Progenitor cell of endocrine pancreas (in vitro differentiated cells): ENCODE results near the gene ASB18. TPM values are rescaled to one million over a fixed set of nuclear protein-coding genes. Genes with fewer than 3 reads are reported as not detected.

Experiments used
- DNase-seq: peaks from one replicate; pipeline ENCODE4 v3.0.0; 2021; ENCODE audit warnings: low spot score; ENCODE audit not compliant: unreplicated experiment
- H3K27ac Mint-ChIP-seq: 2 replicates; pipeline ENCODE4 v1.8.0; 2021; ENCODE audit warnings: mild to moderate bottlenecking, moderate library complexity, mixed read lengths
- H3K27me3 Mint-ChIP-seq: 2 replicates; pipeline ENCODE4 v1.8.0; 2021; ENCODE audit warnings: mixed read lengths
- H3K36me3 Mint-ChIP-seq: 2 replicates; pipeline ENCODE4 v1.8.0; 2022; ENCODE audit warnings: mixed read lengths; ENCODE audit not compliant: insufficient read depth
- H3K4me1 Mint-ChIP-seq: 2 replicates; pipeline ENCODE4 v1.8.0; 2021; ENCODE audit warnings: low read depth, mixed read lengths
- H3K4me3 Mint-ChIP-seq: 2 replicates; pipeline ENCODE4 v1.8.0; 2021; ENCODE audit warnings: low read depth, mild to moderate bottlenecking, moderate library complexity, mixed read lengths
- H3K9me3 Mint-ChIP-seq: 2 replicates; pipeline ENCODE4 v1.8.0; 2021; ENCODE audit warnings: low read depth, mixed read lengths
- total RNA-seq: library from RNA; stranded (reverse); gene quantifications from 2 replicates; pipeline ENCODE4 v1.2.1, GENCODE V29; 2021
- TF ChIP-seq, protein P1 (sequence below): fragments of 200-600 bp; sonication (generic); IDR thresholded peaks from one replicate; pipeline ENCODE4 v1.5.0; 2021; ENCODE audit warnings: antibody characterized with exemption, mild to moderate bottlenecking; ENCODE audit not compliant: unreplicated experiment

ASB18 gene
- total RNA-seq, 1 donor from 2014 or later = not detected

DNA sequence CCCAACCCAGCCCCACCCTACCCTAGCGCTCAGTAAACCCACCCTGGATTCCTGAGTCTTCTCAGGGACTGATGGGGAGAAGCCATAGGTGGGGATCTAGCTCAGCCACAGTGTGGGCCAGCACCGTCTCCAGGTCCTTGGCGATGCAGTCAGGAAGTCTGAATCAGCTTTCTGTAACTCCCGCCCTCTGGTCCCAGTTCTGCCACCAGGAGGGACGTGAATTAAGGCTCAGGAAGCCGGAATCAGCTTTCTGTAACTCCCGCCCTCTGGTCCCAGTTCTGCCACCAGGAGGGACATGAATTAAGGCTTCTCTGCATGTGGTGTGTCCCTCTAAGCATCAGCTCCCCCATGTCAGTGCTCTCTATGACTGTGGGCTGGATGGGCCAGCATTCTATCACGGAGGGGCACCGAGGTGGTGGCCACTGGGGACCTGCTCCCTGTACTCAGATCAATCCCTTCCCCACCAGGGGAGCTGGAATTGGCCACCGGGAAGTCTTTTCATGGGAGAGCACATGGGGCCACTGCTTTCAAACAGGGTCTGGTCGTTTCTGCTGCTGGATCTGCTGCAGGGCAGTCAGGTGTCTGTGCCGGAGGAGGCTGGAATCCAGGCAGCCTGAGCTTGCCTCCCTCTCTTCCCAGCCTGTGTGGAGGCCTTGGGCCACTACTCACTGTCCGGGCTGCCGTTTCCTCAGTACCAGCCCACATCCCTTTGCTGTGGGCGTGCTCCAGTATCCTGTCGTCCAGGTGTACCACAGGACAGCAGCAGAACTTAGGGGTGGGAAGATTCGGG, 24.7 kb downstream of the ASB18 start:
- DNase-seq = no peak
- no peak overlapping the region for H3K27ac Mint-ChIP-seq

DNA sequence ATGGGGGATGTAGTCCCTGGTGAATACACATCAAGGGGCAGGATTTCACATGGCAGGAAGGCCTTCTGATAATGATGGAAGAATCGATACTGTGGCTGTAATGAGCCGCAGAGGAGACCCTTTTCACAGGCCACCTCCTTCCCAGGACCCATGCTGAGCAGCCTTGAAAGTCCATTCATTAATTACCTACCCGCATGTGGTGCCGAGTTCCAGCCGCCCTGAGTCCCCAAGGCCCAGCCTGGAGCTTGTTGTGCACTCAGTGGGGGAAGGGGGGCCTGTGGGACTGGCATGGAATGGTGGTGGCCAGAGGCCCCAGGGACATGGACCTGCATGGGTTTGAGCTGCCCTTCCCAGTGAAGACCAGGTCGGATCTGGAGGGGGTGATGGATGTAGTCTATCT, 25.5 kb downstream of the ASB18 start:
- no peak overlapping the region for H3K4me3 Mint-ChIP-seq
- H3K4me1 Mint-ChIP-seq = peaks cover 2% of the 10 kb centered on the region
- H3K36me3 Mint-ChIP-seq = no peaks in the 10 kb centered on the region
- no peak overlapping the region for H3K27ac Mint-ChIP-seq
- no peak for DNase-seq
- H3K27me3 Mint-ChIP-seq = peaks cover 66% of the 10 kb centered on the region
- TF ChIP-seq, protein P1, sequence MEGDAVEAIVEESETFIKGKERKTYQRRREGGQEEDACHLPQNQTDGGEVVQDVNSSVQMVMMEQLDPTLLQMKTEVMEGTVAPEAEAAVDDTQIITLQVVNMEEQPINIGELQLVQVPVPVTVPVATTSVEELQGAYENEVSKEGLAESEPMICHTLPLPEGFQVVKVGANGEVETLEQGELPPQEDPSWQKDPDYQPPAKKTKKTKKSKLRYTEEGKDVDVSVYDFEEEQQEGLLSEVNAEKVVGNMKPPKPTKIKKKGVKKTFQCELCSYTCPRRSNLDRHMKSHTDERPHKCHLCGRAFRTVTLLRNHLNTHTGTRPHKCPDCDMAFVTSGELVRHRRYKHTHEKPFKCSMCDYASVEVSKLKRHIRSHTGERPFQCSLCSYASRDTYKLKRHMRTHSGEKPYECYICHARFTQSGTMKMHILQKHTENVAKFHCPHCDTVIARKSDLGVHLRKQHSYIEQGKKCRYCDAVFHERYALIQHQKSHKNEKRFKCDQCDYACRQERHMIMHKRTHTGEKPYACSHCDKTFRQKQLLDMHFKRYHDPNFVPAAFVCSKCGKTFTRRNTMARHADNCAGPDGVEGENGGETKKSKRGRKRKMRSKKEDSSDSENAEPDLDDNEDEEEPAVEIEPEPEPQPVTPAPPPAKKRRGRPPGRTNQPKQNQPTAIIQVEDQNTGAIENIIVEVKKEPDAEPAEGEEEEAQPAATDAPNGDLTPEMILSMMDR = no peak
- H3K9me3 Mint-ChIP-seq = no peaks in the 10 kb centered on the region

More for the DNA sequence above, 24.7 kb downstream of the ASB18 start:
- TF ChIP-seq, protein P1 = no peak
- Mint-ChIP-seq H3K36me3 (no peaks in the 10 kb centered on the region), H3K4me1 (peaks cover 2% of the 10 kb centered on the region), H3K27me3 (peaks cover 60% of the 10 kb centered on the region), H3K9me3 (no peaks in the 10 kb centered on the region), H3K4me3 (no peak overlapping the region)

DNA sequence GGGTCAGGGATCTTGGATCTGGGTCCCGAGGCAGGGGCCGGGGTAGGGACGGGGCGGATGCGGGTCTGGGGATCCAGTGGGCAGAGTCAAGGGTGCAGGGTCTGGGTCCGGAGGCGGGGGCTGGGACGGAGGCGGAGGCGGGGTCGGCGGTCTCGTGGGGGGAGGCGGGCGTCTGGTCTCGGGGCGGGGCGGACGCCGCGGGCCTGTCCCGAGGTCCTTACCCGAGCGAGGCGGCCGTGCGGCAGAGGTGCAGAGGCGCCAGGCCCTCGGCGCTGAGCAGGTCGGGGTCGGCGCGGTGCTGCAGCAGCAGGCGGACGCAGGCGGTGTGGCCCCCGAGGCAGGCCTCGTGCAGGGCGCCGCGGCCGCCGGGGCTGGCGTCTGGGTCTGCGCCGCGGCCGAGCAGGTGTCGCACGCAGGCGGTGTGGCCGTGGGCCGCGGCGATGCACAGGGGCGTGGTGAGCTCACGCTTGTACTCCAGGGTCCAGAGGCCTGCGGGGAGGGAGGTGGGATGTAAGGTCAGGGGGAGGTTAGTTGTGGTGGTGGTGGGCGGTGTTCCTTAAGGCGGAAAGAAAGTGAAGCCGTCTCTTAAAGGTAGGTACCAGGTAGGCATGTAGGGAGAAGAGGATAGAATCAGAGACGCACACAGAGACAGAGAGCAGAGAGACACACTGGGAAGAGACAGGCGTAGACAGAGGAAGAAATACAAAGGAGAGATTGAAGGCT, 26.6 kb downstream of the ASB18 start:
- DNase-seq = peak; percentile 37
- Mint-ChIP-seq H3K4me1 (peaks cover 2% of the 10 kb centered on the region), H3K27ac (no peak overlapping the region), H3K4me3 (peak overlapping the region; percentile 27), H3K9me3 (no peaks in the 10 kb centered on the region), H3K27me3 (peaks cover 70% of the 10 kb centered on the region), H3K36me3 (no peaks in the 10 kb centered on the region)
- TF ChIP-seq, protein P1 = no peak

DNA sequence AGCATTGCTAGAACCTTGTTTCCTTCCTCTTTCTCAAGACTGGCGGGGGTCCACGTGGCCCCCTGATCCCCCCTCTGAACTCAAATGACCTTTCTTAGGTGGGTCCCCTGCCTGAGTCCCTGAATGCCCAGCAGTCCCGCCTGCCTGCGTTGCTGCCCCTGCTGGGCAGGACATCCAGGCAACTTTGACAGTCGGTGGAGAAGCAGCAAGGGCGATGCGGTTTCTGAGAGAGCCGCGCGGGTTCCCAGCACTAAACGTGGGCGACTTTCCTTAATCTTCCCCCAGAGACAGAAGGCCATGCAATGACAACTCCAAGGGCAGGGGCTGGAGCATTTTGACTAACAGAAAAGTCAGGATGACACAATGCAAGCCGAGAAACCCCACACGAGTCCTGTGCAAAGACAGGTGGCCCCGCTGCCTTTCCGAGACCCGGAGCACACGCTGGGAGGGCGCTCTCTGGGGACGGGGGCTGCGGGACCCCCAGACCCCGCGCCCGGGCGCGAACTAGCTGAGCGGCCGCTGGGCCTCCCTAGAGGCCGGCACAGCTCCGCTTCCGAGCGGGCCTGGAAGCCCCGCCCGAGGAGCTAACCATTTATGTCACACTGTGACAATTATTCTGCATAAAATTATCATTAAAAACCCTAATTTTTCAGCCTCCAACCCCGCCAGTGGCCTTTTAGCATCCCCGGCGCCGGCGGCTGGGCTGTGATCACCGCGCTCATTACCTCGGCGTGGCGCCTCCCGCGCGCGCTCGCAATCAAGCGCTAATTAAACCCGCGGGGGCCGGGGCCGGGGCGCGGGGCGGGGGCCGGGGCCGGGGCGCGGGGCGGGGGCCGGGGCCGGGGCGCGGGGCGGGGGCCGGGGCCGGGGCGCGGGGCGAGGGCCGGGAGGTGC, 27.4 kb downstream of the ASB18 start:
- no peak for DNase-seq
- TF ChIP-seq, protein P1 = peak; percentile 13
- peaks cover 4% of the 10 kb centered on the region for H3K9me3 Mint-ChIP-seq
- peaks cover 2% of the 10 kb centered on the region for H3K36me3 Mint-ChIP-seq
- H3K4me1 Mint-ChIP-seq = peaks cover 2% of the 10 kb centered on the region
- peak overlapping the region; percentile 45 for H3K4me3 Mint-ChIP-seq
- no peak overlapping the region for H3K27ac Mint-ChIP-seq
- peaks cover 72% of the 10 kb centered on the region for H3K27me3 Mint-ChIP-seq

DNA sequence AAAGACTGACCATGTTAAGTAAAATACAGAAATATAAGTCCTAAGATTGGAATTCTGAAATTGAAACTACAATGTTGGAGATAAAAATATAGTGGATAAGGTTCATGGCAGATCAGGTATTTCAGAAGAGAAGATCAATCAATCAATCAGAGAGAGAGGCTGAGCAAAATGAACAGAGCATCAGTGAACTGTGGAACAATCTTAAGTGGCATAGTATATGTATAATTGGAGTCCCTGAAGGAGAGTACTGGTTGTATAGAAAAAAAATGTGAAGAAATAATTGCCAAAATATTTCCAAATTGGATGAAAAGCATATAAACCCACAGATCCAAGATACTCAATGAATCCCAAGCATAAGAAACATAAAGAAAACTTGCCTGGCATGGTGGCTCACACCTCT, 35.0 kb downstream of the ASB18 start:
- Mint-ChIP-seq H3K4me3 (no peak overlapping the region), H3K27me3 (peaks cover 14% of the 10 kb centered on the region), H3K27ac (no peak overlapping the region), H3K4me1 (no peaks in the 10 kb centered on the region), H3K36me3 (peaks cover 3% of the 10 kb centered on the region), H3K9me3 (peaks cover 34% of the 10 kb centered on the region)
- TF ChIP-seq, protein P1 = no peak
- no peak for DNase-seq
